CD14-positive monocyte (primary cell): ENCODE results near the gene CPAMD8. TPM values are rescaled to one million over a fixed set of nuclear protein-coding genes. Genes with fewer than 3 reads are reported as not detected.
A peak's percentile ranks its signal among the peaks of the same experiment; 100 is the strongest.

Source experiments
- DNase-seq, 3 donors: peaks; one replicate each; pipeline ENCODE4 v3.0.0-alpha.2; 2011 to 2022
- H2AFZ ChIP-seq: 2 replicates; pipeline ENCODE4 v1.6.0; 2012; ENCODE audit warnings: mild to moderate bottlenecking, low read depth, low read length, inconsistent platforms; ENCODE audit not compliant: insufficient read depth, poor library complexity, severe bottlenecking
- H3K27ac ChIP-seq, 2 donors: 1 replicate in 1 of 2; 2 replicates in 1 of 2; pipeline ENCODE4 v1.5.1; 2012 to 2013; ENCODE audit warnings: low read length in 2 of 2, control low read depth in 1 of 2, inconsistent platforms in 1 of 2, low read depth in 1 of 2, mild to moderate bottlenecking in 1 of 2
- H3K27me3 ChIP-seq, 2 donors: one replicate each; pipeline versions ENCODE4 v1.6.0 to v1.6.1; 2011 to 2013; ENCODE audit warnings: low read length in 2 of 2; ENCODE audit not compliant: control insufficient read depth in 2 of 2, insufficient read depth in 2 of 2
- H3K36me3 ChIP-seq, 2 donors: replicated peaks in 1 of 2; 1 replicate in 1 of 2; 2 replicates in 1 of 2; pipeline versions ENCODE4 v1.5.1 to v1.6.1; 2012 to 2013; ENCODE audit warnings: low read length in 2 of 2, control low read depth in 1 of 2, inconsistent platforms in 1 of 2, mild to moderate bottlenecking in 1 of 2; ENCODE audit not compliant: insufficient read depth in 2 of 2, control insufficient read depth in 1 of 2
- H3K4me1 ChIP-seq, 2 donors: 1 replicate in 1 of 2; 2 replicates in 1 of 2; pipeline versions ENCODE4 v1.5.1 to v1.6.1; 2012 to 2013; ENCODE audit warnings: low read length in 2 of 2, control low read depth in 1 of 2, inconsistent platforms in 1 of 2, mild to moderate bottlenecking in 1 of 2, moderate library complexity in 1 of 2; ENCODE audit not compliant: insufficient read depth in 2 of 2, control insufficient read depth in 1 of 2
- H3K4me2 ChIP-seq: replicated peaks from 2 replicates; pipeline ENCODE3; 2012; ENCODE audit warnings: low read length, moderate library complexity, mild to moderate bottlenecking; ENCODE audit not compliant: poor library complexity, severe bottlenecking; ENCODE audit errors: extremely low read depth
- H3K4me3 ChIP-seq, 3 experiments: fragments of 200-600 bp in 1 of 3; sonication (generic) in 1 of 3; replicated peaks in 1 of 3; 1 replicate in 2 of 3; 2 replicates in 1 of 3; pipeline ENCODE4 v1.5.1; 2011 to 2013; ENCODE audit warnings: low read length in 3 of 3, mild to moderate bottlenecking in 3 of 3, control low read depth in 2 of 3, low read depth in 2 of 3, inconsistent platforms in 1 of 3, moderate library complexity in 1 of 3
- H3K79me2 ChIP-seq: 2 replicates; pipeline ENCODE4 v1.6.0; 2012; ENCODE audit warnings: mild to moderate bottlenecking, control low read depth, inconsistent platforms, low read length, moderate library complexity; ENCODE audit not compliant: insufficient read depth
- H3K9ac ChIP-seq: 2 replicates; pipeline ENCODE4 v1.6.0; 2017; ENCODE audit warnings: low read length, mild to moderate bottlenecking; ENCODE audit not compliant: insufficient read depth, poor library complexity, severe bottlenecking
- H3K9me3 ChIP-seq, 2 donors: replicated peaks in 1 of 2; 1 replicate in 1 of 2; 2 replicates in 1 of 2; pipeline versions ENCODE4 v1.5.1 to v1.6.1; 2012 to 2013; ENCODE audit warnings: low read length in 2 of 2, control low read depth in 1 of 2; ENCODE audit not compliant: control insufficient read depth in 1 of 2, insufficient read depth in 1 of 2
- H4K20me1 ChIP-seq: 2 replicates; pipeline ENCODE4 v1.6.0; 2012; ENCODE audit warnings: mild to moderate bottlenecking, low read length, control low read depth, moderate library complexity; ENCODE audit not compliant: insufficient read depth
- H3K27ac Mint-ChIP-seq, 7 donors: one replicate each; pipeline ENCODE4 v1.8.0; 2020; ENCODE audit warnings: mild to moderate bottlenecking in 7 of 7, mixed read lengths in 7 of 7, moderate library complexity in 6 of 7, inconsistent platforms in 2 of 7
- H3K27me3 Mint-ChIP-seq, 3 donors: one replicate each; pipeline ENCODE4 v1.8.0; 2021 to 2022; ENCODE audit warnings: low read depth in 3 of 3, mild to moderate bottlenecking in 3 of 3, mixed read lengths in 3 of 3, moderate library complexity in 3 of 3, inconsistent platforms in 1 of 3
- H3K36me3 Mint-ChIP-seq, 2 donors: one replicate each; pipeline ENCODE4 v1.8.0; 2020; ENCODE audit warnings: mixed read lengths in 2 of 2, inconsistent platforms in 1 of 2, mild to moderate bottlenecking in 1 of 2
- H3K4me1 Mint-ChIP-seq: one replicate; pipeline ENCODE4 v1.8.0; 2020; ENCODE audit warnings: mild to moderate bottlenecking, mixed read lengths
- H3K4me3 Mint-ChIP-seq, 2 donors: one replicate each; pipeline ENCODE4 v1.8.0; 2020; ENCODE audit warnings: mild to moderate bottlenecking in 2 of 2, mixed read lengths in 2 of 2, moderate library complexity in 1 of 2
- H3K9me3 Mint-ChIP-seq, 7 donors: one replicate each; pipeline ENCODE4 v1.8.0; 2020 to 2022; ENCODE audit warnings: mixed read lengths in 7 of 7, mild to moderate bottlenecking in 6 of 7, moderate library complexity in 6 of 7, inconsistent platforms in 2 of 7
- WGBS: methylation state at CpG from one replicate; pipeline ENCODE4 v1.1.5; 2013; ENCODE audit warnings: missing lambda C conversion rate; ENCODE audit not compliant: insufficient coverage; 5-methylcytosine and 5-hydroxymethylcytosine counted together
- intact Hi-C, 2 donors: fragments of 100-400 bp; cut with micrococcal nuclease; formaldehyde crosslinking; loops; one replicate each; pipeline versions ENCODE4 v1.15.0 to v1.15.1; 2023
- polyA plus RNA-seq, 3 donors: library from polyadenylated mRNA; depleted of rRNA in 1 of 3; unstranded in 2 of 3; stranded (reverse) in 1 of 3; fragments of 300-500 nt in 2 of 3; fragments of >200 nt in 1 of 3; fragmentation: Illumina TruSeq in 2 of 3; gene quantifications; 1 replicate in 2 of 3; 2 replicates in 1 of 3; pipeline ENCODE4 v1.2.3, GENCODE V29; 2012 to 2021
- TF ChIP-seq, protein P1 (sequence below): fragments of 200-600 bp; IDR thresholded peaks from one replicate; pipeline ENCODE4 v1.8.0; 2022; ENCODE audit warnings: antibody characterized with exemption, mild to moderate bottlenecking

Gene CPAMD8
- polyA plus RNA-seq, 3 donors = 5.1 to 53.4 (median 5.4) TPM

DNA sequence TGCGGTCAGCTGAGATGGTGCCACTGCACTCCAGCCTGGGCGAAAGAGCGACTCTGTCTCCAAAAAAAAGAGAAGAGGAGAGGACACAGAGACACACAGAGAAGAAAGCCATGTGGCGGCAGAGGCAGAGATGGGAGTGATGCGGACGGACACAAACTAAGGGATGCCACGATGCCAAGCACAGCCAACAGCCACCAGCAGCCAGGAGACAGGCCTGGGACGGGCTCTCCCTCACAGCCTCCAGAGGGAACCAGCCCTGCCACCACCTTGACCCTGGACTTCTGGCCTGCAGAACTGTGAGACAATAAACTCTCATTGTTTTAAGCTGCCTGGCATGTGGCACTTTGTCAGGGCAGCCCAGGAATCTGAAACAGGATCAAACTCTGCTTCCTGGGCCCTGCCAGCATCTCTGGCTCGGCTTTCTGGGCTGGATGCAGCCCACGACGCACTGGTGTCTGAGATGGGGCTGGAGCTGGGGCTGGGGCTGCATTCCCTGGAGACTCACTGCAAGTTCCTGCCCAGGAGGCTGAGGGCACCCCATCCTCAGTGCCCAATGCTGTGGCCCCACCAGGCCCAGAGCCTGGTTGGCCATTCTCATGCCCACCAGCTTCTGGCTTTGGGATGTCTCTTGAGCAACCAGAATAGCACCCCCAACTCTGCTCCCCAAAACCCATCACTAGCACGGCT lies 134.8 kb downstream of the CPAMD8 start:
- no peak overlapping the region for H3K27ac ChIP-seq
- H3K79me2 ChIP-seq = no peaks in the 10 kb centered on the region
- H3K4me1 Mint-ChIP-seq = peaks cover 40% of the 10 kb centered on the region
- H3K27ac Mint-ChIP-seq = peak overlapping the region in 1 of 7 donors; percentile 46
- peaks cover 41 to 50% of the 10 kb centered on the region in 2 donors for H3K4me1 ChIP-seq
- no peak overlapping the region for H3K4me3 ChIP-seq
- WGBS = 92% methylated on average over 11 of the region's 12 CpGs
- peaks cover 0 to 59% of the 10 kb centered on the region in 2 donors for H3K27me3 ChIP-seq
- H4K20me1 ChIP-seq = no peaks in the 10 kb centered on the region
- H3K36me3 ChIP-seq = no peaks in the 10 kb centered on the region
- H3K4me2 ChIP-seq = no peak overlapping the region
- H3K36me3 Mint-ChIP-seq = peaks cover 8 to 13% of the 10 kb centered on the region in 2 donors
- H3K9ac ChIP-seq = no peak overlapping the region
- no peak for DNase-seq
- peaks cover 52 to 89% (median 57%) of the 10 kb centered on the region in 3 donors for H3K27me3 Mint-ChIP-seq
- peaks cover 0 to 13% (median 2%) of the 10 kb centered on the region in 7 donors for H3K9me3 Mint-ChIP-seq
- H2AFZ ChIP-seq = no peak overlapping the region
- no peak overlapping the region for H3K4me3 Mint-ChIP-seq
- TF ChIP-seq, protein P1, sequence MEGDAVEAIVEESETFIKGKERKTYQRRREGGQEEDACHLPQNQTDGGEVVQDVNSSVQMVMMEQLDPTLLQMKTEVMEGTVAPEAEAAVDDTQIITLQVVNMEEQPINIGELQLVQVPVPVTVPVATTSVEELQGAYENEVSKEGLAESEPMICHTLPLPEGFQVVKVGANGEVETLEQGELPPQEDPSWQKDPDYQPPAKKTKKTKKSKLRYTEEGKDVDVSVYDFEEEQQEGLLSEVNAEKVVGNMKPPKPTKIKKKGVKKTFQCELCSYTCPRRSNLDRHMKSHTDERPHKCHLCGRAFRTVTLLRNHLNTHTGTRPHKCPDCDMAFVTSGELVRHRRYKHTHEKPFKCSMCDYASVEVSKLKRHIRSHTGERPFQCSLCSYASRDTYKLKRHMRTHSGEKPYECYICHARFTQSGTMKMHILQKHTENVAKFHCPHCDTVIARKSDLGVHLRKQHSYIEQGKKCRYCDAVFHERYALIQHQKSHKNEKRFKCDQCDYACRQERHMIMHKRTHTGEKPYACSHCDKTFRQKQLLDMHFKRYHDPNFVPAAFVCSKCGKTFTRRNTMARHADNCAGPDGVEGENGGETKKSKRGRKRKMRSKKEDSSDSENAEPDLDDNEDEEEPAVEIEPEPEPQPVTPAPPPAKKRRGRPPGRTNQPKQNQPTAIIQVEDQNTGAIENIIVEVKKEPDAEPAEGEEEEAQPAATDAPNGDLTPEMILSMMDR = no peak
- no peaks in the 10 kb centered on the region for H3K9me3 ChIP-seq
- intact Hi-C loops = loop anchor here in 1 of 2 donors (5.0 kb wide), 1 partner anchor 60 kb away; no protein-coding TSS in a partner anchor

DNA sequence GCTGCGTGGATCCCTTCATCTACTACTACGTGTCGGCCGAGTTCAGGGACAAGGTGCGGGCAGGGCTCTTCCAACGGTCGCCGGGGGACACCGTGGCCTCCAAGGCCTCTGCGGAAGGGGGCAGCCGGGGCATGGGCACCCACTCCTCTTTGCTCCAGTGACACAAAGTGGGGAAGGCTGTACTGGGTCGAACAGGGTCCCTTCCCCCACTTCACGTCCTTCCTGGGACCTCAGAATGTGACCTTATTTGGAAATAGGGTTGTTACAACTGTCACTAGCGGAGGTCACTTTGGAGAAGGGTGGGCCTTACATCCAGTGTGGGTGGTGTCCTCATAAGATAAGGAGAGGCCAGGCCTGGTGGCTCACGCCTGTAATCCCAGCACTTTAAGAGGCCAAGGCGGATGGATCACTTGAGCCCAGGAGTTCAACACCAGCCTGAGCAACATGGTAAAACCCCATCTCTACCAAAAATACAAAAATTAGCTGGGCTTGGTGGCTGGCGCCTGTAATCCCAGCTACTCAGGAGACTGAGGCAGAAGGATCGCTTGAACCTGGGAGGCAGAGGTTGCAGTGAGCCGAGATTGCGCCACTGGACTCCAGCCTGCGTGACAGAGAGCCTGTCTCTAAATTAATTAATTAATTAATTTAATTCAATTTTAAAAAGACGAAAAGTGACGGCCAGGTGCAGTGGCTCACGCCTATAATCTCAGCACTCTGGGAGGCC lies 136.0 kb downstream of the CPAMD8 start:
- TF ChIP-seq, protein P1 = no peak
- intact Hi-C loops = loop anchor here in 1 of 2 donors (5.0 kb wide), 1 partner anchor 58 kb away; no protein-coding TSS in a partner anchor
- no peak for DNase-seq
- H3K4me3 Mint-ChIP-seq = no peak overlapping the region
- H3K27me3 Mint-ChIP-seq = peaks cover 50 to 89% (median 56%) of the 10 kb centered on the region in 3 donors
- peaks cover 0 to 13% (median 5%) of the 10 kb centered on the region in 7 donors for H3K9me3 Mint-ChIP-seq
- peaks cover 35% of the 10 kb centered on the region for H3K4me1 Mint-ChIP-seq
- H3K4me3 ChIP-seq = no peak overlapping the region
- H3K27ac Mint-ChIP-seq = peak overlapping the region in 1 of 7 donors; percentile 18
- H3K36me3 ChIP-seq = no peaks in the 10 kb centered on the region
- H4K20me1 ChIP-seq = no peaks in the 10 kb centered on the region
- no peak overlapping the region for H3K27ac ChIP-seq
- no peaks in the 10 kb centered on the region for H3K79me2 ChIP-seq
- no peaks in the 10 kb centered on the region for H3K9me3 ChIP-seq
- 99% methylated on average over 12 of the region's 24 CpGs for WGBS
- H3K36me3 Mint-ChIP-seq = peaks cover 8 to 13% of the 10 kb centered on the region in 2 donors
- H2AFZ ChIP-seq = no peak overlapping the region
- H3K4me1 ChIP-seq = peaks cover 32 to 40% of the 10 kb centered on the region in 2 donors
- H3K4me2 ChIP-seq = no peak overlapping the region
- peaks cover 0 to 61% of the 10 kb centered on the region in 2 donors for H3K27me3 ChIP-seq
- H3K9ac ChIP-seq = no peak overlapping the region
